ENCODE results near the gene RASA3. TPM values are rescaled to one million over a fixed set of nuclear protein-coding genes. Genes with fewer than 3 reads are reported as not detected.
"Not testable (repeated sequence)": the region's sequence is repeated elsewhere in the genome, so short reads cannot be mapped to it uniquely, and the experiment has no call there.

RASA3 gene
- total and polyA plus RNA-seq, 2 donors, result 17.8 to 26.3 TPM

GRCh38 chr13:114130131-114130836 lies 2.1 kb downstream of the RASA3 start:
- peaks cover 3% of the 10 kb centered on the region for H3K4me1 ChIP-seq (ENCODE audit: insufficient read depth)
- H3K27ac ChIP-seq (ENCODE audit: low read depth), result peak overlapping the region; percentile 76
- H3K36me3 ChIP-seq (ENCODE audit: insufficient read depth), result no peaks in the 10 kb centered on the region
- WGBS, result 37% methylated on average over 18 of the region's 18 CpGs
- peak overlapping the region; percentile 84 for H3K4me3 ChIP-seq (ENCODE audit: low read depth, low read length)
- no peak for DNase-seq (ENCODE audit: extremely low spot score)

DNA sequence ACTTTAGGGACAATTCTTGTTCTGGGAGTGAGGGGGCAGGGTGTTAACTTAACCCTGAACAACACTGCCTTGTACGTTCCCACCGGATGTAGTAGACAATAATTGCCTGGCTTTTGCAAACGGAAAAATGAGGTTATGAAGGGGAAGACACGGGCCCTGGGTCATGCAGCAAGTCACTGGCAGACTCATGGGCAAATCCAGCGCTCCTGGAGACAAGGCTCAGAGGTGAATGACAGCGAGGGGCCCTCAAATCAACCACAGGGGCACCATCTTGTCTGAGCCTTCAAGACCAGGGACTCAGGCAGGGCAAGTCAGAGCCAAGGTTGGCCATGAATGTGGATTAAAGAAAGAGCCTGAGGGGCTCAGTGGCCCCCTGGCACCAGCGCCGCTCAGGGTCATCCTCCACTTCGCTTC lies 2.8 kb downstream of the RASA3 start:
- 67% methylated on average over 9 of the region's 9 CpGs for WGBS
- no peaks in the 10 kb centered on the region for H3K36me3 ChIP-seq (ENCODE audit: insufficient read depth)
- no peak for DNase-seq (ENCODE audit: extremely low spot score)
- H3K27ac ChIP-seq (ENCODE audit: low read depth), result no peak overlapping the region
- H3K4me3 ChIP-seq (ENCODE audit: low read depth, low read length), result no peak overlapping the region
- H3K4me1 ChIP-seq (ENCODE audit: insufficient read depth), result peaks cover 3% of the 10 kb centered on the region

DNA sequence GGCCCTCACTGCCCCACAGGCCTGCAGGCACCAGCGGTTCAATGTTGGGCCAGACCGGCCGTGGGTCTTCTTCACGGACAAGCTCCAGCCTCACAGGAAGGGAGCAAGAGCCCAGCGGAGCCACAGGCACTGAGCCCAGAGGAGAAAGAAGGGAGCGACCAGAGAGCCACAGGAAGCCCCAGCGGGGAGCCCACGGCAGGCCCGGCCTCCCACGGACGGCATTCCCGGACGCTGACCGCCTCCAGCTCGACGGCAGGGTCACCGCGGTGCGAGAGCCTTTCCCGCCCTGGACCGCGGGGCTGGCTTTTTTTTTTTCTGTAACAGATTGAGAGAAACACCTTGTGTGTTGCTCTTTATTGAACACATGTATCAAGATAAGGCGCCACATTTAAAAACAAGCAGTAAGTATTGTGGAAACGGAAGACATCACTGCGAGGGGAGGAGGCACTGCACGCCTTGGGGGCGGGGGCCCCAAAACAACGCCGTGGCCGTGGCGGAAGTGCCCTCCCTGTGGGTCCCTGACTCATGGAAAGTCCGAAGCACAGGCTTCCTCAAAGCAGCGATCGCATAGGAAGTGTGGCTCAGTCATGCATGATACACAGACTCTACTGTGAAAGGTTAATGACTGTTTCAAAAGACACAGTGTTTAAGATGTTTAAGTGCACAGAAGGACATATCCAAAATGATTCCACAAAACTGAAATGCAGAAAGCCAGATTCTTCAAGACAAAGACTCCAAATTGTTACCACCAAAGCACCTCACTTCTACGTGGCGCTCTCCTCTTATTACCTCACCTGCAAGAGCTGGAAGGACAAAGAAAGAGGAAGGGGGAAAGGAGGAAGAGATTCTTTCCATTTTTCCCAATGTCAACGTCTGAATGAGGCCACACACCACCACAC lies 3.5 kb downstream of the RASA3 start:
- no peak overlapping the region for H3K4me3 ChIP-seq (ENCODE audit: low read depth, low read length)
- peaks cover 3% of the 10 kb centered on the region for H3K4me1 ChIP-seq (ENCODE audit: insufficient read depth)
- no peaks in the 10 kb centered on the region for H3K36me3 ChIP-seq (ENCODE audit: insufficient read depth)
- DNase-seq (ENCODE audit: extremely low spot score), result no peak
- H3K27ac ChIP-seq (ENCODE audit: low read depth), result peak overlapping the region; percentile 45
- WGBS, result 36% methylated on average over 37 of the region's 37 CpGs

DNA sequence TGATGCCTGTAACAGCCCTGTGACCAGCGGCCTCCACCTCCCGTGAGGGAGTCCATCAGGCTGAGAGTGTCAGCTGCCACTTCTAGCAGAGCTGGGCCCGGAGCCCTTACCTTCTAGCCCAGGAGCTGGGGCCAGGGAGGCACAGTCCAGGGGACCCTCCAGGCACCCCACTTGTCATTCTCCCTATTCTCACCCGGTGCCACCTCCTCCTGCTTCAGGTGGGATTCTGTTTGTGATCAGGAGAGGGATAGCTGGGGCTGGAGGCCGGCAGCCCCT lies 4.1 kb downstream of the RASA3 start:
- Histone ChIP-seq H3K4me3 (ENCODE audit: low read depth, low read length) (no peak overlapping the region), H3K36me3 (ENCODE audit: insufficient read depth) (no peaks in the 10 kb centered on the region), H3K4me1 (ENCODE audit: insufficient read depth) (peaks cover 3% of the 10 kb centered on the region), H3K27ac (ENCODE audit: low read depth) (peak overlapping the region; percentile 45)
- DNase-seq (ENCODE audit: extremely low spot score), result no peak
- 74% methylated on average over 5 of the region's 5 CpGs for WGBS

GRCh38 chr13:114127473-114128347 lies 4.7 kb downstream of the RASA3 start:
- Histone ChIP-seq H3K27ac (ENCODE audit: low read depth) (no peak overlapping the region), H3K4me1 (ENCODE audit: insufficient read depth) (peaks cover 3% of the 10 kb centered on the region), H3K36me3 (ENCODE audit: insufficient read depth) (no peaks in the 10 kb centered on the region), H3K4me3 (ENCODE audit: low read depth, low read length) (no peak overlapping the region)
- WGBS, result 43% methylated on average over 15 of the region's 15 CpGs
- DNase-seq (ENCODE audit: extremely low spot score), result no peak

GRCh38 chr13:114126789-114127472 lies 5.5 kb downstream of the RASA3 start:
- 88% methylated on average over 21 of the region's 21 CpGs for WGBS
- DNase-seq (ENCODE audit: extremely low spot score), result no peak
- Histone ChIP-seq H3K36me3 (ENCODE audit: insufficient read depth) (no peaks in the 10 kb centered on the region), H3K27ac (ENCODE audit: low read depth) (no peak overlapping the region), H3K4me1 (ENCODE audit: insufficient read depth) (peaks cover 3% of the 10 kb centered on the region), H3K4me3 (ENCODE audit: low read depth, low read length) (no peak overlapping the region)

DNA sequence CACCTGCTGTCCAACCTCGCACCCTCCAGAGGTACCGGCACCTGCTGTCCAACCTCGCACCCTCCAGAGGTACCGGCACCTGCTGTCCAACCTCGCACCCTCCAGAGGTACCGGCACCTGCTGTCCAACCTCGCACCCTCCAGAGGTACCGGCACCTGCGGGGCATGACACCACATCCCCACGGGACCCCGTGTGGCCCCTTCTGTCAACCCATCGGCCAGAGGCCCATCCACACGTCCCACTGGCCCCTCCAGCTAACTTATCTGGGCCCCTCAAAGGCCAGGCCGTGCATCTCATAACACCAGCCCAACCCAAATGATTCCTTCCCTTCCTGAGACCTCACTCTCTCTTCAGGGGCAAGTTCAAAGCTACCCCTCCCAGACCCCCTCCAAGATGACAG lies 6.3 kb downstream of the RASA3 start:
- DNase-seq (ENCODE audit: extremely low spot score); H3K27ac ChIP-seq (ENCODE audit: low read depth); H3K4me3 ChIP-seq (ENCODE audit: low read depth, low read length); H3K36me3 ChIP-seq (ENCODE audit: insufficient read depth); H3K4me1 ChIP-seq (ENCODE audit: insufficient read depth): not testable (repeated sequence)
- WGBS, result 96% methylated on average over 14 of the region's 14 CpGs

GRCh38 chr13:114125589-114125988 lies 6.8 kb downstream of the RASA3 start:
- Histone ChIP-seq H3K27ac (ENCODE audit: low read depth) (no peak overlapping the region), H3K4me1 (ENCODE audit: insufficient read depth) (peaks cover 3% of the 10 kb centered on the region), H3K4me3 (ENCODE audit: low read depth, low read length) (no peak overlapping the region), H3K36me3 (ENCODE audit: insufficient read depth) (no peaks in the 10 kb centered on the region)
- 95% methylated on average over 17 of the region's 19 CpGs for WGBS
- no peak for DNase-seq (ENCODE audit: extremely low spot score)

- no peak for DNase-seq (ENCODE audit: extremely low spot score)
- Histone ChIP-seq H3K36me3 (ENCODE audit: insufficient read depth) (no peaks in the 10 kb centered on the region), H3K27ac (ENCODE audit: low read depth) (no peak overlapping the region), H3K4me3 (ENCODE audit: low read depth, low read length) (no peak overlapping the region), H3K4me1 (ENCODE audit: insufficient read depth) (no peaks in the 10 kb centered on the region)
- WGBS, result 72% methylated on average over 9 of the region's 9 CpGs
These were observed 7.5 kb downstream of the RASA3 start for GRCh38 chr13:114124921-114125320.

DNA sequence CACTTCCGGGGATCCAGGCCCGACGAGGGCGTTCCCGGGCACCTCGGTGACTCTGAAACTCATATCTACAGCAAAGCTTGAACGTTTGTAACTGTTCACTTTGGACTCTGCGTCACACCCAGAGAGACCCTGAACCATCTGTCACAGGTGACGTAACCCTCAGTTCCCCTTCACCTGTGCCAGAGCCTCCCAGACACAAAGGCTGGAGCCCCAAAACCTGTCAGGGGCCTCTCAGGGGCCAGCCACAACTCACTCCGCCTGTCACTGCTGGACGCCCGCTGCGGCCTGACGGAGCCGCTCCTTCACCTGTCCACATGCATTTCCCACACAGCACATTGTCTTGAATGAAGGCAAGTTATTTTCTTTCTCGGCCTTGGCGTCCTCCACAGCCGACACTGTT lies 8.0 kb downstream of the RASA3 start:
- no peak for DNase-seq (ENCODE audit: extremely low spot score)
- H3K4me3 ChIP-seq (ENCODE audit: low read depth, low read length), result no peak overlapping the region
- 93% methylated on average over 18 of the region's 18 CpGs for WGBS
- no peak overlapping the region for H3K27ac ChIP-seq (ENCODE audit: low read depth)
- no peaks in the 10 kb centered on the region for H3K36me3 ChIP-seq (ENCODE audit: insufficient read depth)
- H3K4me1 ChIP-seq (ENCODE audit: insufficient read depth), result no peaks in the 10 kb centered on the region

DNA sequence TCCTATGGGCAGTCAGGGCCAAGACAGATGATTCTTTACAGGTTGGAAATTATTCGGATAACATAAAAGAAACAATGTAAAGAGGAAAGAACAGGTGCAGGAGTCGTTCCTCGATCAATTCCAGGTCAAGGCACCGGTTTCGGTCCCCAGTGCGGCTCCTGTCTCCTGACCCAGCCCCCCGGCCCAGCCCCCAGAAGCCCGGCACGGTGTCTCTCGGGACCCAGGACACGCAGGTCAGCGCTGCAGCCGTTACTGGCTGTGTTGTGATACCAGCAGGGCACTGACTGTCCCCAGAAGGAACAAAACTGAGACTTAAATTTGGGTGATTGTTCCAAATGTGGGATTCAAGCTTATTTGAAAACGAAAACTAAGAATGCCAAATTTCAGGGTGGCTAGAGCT lies 8.5 kb downstream of the RASA3 start:
- no peak for DNase-seq (ENCODE audit: extremely low spot score)
- no peak overlapping the region for H3K27ac ChIP-seq (ENCODE audit: low read depth)
- H3K4me1 ChIP-seq (ENCODE audit: insufficient read depth), result no peaks in the 10 kb centered on the region
- H3K36me3 ChIP-seq (ENCODE audit: insufficient read depth), result no peaks in the 10 kb centered on the region
- WGBS, result 95% methylated on average over 14 of the region's 14 CpGs
- H3K4me3 ChIP-seq (ENCODE audit: low read depth, low read length), result no peak overlapping the region

- no peaks in the 10 kb centered on the region for H3K36me3 ChIP-seq (ENCODE audit: insufficient read depth)
- H3K4me3 ChIP-seq (ENCODE audit: low read depth, low read length), result no peak overlapping the region
- no peak overlapping the region for H3K27ac ChIP-seq (ENCODE audit: low read depth)
- no peak for DNase-seq (ENCODE audit: extremely low spot score)
- 81% methylated on average over 17 of the region's 17 CpGs for WGBS
- no peaks in the 10 kb centered on the region for H3K4me1 ChIP-seq (ENCODE audit: insufficient read depth)
These were observed 9.0 kb downstream of the RASA3 start for GRCh38 chr13:114123448-114123847.

- WGBS, result 89% methylated on average over 26 of the region's 26 CpGs
- Histone ChIP-seq H3K4me3 (ENCODE audit: low read depth, low read length) (no peak overlapping the region), H3K27ac (ENCODE audit: low read depth) (no peak overlapping the region), H3K4me1 (ENCODE audit: insufficient read depth) (no peaks in the 10 kb centered on the region), H3K36me3 (ENCODE audit: insufficient read depth) (no peaks in the 10 kb centered on the region)
- no peak for DNase-seq (ENCODE audit: extremely low spot score)
These were observed 9.7 kb downstream of the RASA3 start for GRCh38 chr13:114122591-114123211.

Data from urinary bladder (tissue), 4 donors.